Neural cell (in vitro differentiated cells): ENCODE results near the gene AK4. TPM values are rescaled to one million over a fixed set of nuclear protein-coding genes. Genes with fewer than 3 reads are reported as not detected.

ENCODE experiments used
- H2AFZ ChIP-seq: fragments of 200-600, 300-800 bp; sonication (generic), shearing (Covaris generic); 2 replicates; pipeline ENCODE4 v1.6.0; 2014; ENCODE audit warnings: low read depth, mild to moderate bottlenecking, antibody characterized with exemption, low read length, moderate library complexity
- H3F3A ChIP-seq: fragments of 200-600 bp; shearing (Covaris generic); 2 replicates; pipeline ENCODE4 v1.6.1; 2016; ENCODE audit warnings: mild to moderate bottlenecking, moderate library complexity, mixed read lengths, antibody characterized with exemption, low read length; ENCODE audit not compliant: insufficient read depth, poor library complexity, severe bottlenecking
- H3K27ac ChIP-seq: fragments of 200-600, 300-800 bp; sonication (generic), shearing (Covaris generic); 2 replicates; pipeline ENCODE4 v1.5.1; 2014; ENCODE audit warnings: mild to moderate bottlenecking, low read length, moderate library complexity
- H3K27me3 ChIP-seq: fragments of 300-800, 200-600 bp; sonication (generic), shearing (Covaris generic); 2 replicates; pipeline ENCODE4 v1.6.0; 2014; ENCODE audit warnings: mild to moderate bottlenecking, low read depth, low read length, moderate library complexity; ENCODE audit not compliant: insufficient read depth
- H3K36me3 ChIP-seq: fragments of 300-800, 200-600 bp; sonication (generic), shearing (Covaris generic); 2 replicates; pipeline ENCODE4 v1.5.1; 2014; ENCODE audit warnings: mild to moderate bottlenecking, antibody characterized with exemption, low read length, moderate library complexity; ENCODE audit not compliant: insufficient read depth
- H3K4me2 ChIP-seq: fragments of 300-800, 200-600 bp; sonication (generic), shearing (Covaris generic); 2 replicates; pipeline ENCODE4 v1.6.0; 2014; ENCODE audit warnings: mild to moderate bottlenecking, low read length
- H3K4me3 ChIP-seq: fragments of 300-800, 200-600 bp; sonication (generic), shearing (Covaris generic); 2 replicates; pipeline ENCODE4 v1.5.1; 2014; ENCODE audit warnings: mild to moderate bottlenecking, low read length, moderate library complexity
- H3K79me2 ChIP-seq: fragments of 200-600 bp; shearing (Covaris generic); replicated peaks from 2 replicates; pipeline ENCODE4 v1.6.0; 2014; ENCODE audit warnings: mild to moderate bottlenecking, low read length, moderate library complexity; ENCODE audit not compliant: insufficient read depth
- H3K9ac ChIP-seq: fragments of 300-800, 200-600 bp; sonication (generic), shearing (Covaris generic); 2 replicates; pipeline ENCODE4 v1.6.1; 2016; ENCODE audit warnings: mild to moderate bottlenecking, low read length, mixed read lengths
- H3K9me2 ChIP-seq: fragments of 200-600 bp; shearing (Covaris generic); 2 replicates; pipeline ENCODE4 v1.6.1; 2016; ENCODE audit warnings: mild to moderate bottlenecking, low read length, mixed read lengths; ENCODE audit not compliant: insufficient read depth
- H3K9me3 ChIP-seq: fragments of 200-600, 300-800 bp; sonication (generic), shearing (Covaris generic); 2 replicates; pipeline ENCODE4 v1.6.1; 2016; ENCODE audit warnings: mild to moderate bottlenecking, mixed run types, low read length, moderate library complexity, mixed read lengths
- H4K20me1 ChIP-seq: fragments of 200-600 bp; shearing (Covaris generic); 2 replicates; pipeline ENCODE4 v1.6.1; 2016; ENCODE audit warnings: mild to moderate bottlenecking, mixed run types; ENCODE audit not compliant: insufficient read depth
- CTCF ChIP-seq: fragments of 450-650 bp; IDR thresholded peaks from 2 replicates; pipeline ENCODE4 v1.5.1; 2014; ENCODE audit warnings: antibody characterized with exemption, mild to moderate bottlenecking, moderate library complexity; ENCODE audit not compliant: poor library complexity, severe bottlenecking
- EP300 ChIP-seq: fragments of 450-650 bp; conservative IDR thresholded peaks from 2 replicates; pipeline ENCODE4 v1.6.1; 2014; ENCODE audit warnings: antibody characterized with exemption, mild to moderate bottlenecking, moderate library complexity; ENCODE audit not compliant: poor library complexity, severe bottlenecking
- EZH2 ChIP-seq: fragments of 200-600, 300-800 bp; shearing (Covaris generic), sonication (generic); IDR thresholded peaks from 2 replicates; pipeline ENCODE4 v1.6.1; 2014; ENCODE audit warnings: antibody characterized with exemption, low read length, borderline replicate concordance, mild to moderate bottlenecking; ENCODE audit not compliant: insufficient read depth, poor library complexity, severe bottlenecking
- MXI1 ChIP-seq: fragments of 450-650 bp; conservative IDR thresholded peaks from 2 replicates; pipeline ENCODE4 v1.6.1; 2014; ENCODE audit warnings: antibody characterized with exemption, mild to moderate bottlenecking; ENCODE audit not compliant: poor library complexity, severe bottlenecking
- POLR2AphosphoS5 ChIP-seq: IDR thresholded peaks from 2 replicates; pipeline ENCODE4 v1.6.1; 2012
- RAD21 ChIP-seq: fragments of 450-650 bp; conservative IDR thresholded peaks from 2 replicates; pipeline ENCODE4 v1.6.1; 2014; ENCODE audit warnings: antibody characterized with exemption, mild to moderate bottlenecking, moderate library complexity
- REST ChIP-seq: IDR thresholded peaks from 2 replicates; pipeline ENCODE4 v1.6.1; 2012; ENCODE audit warnings: borderline replicate concordance
- SMC3 ChIP-seq: fragments of 450-650 bp; conservative IDR thresholded peaks from 2 replicates; pipeline ENCODE4 v1.6.1; 2014; ENCODE audit warnings: antibody characterized with exemption, mild to moderate bottlenecking, moderate library complexity; ENCODE audit not compliant: poor library complexity
- TAF1 ChIP-seq: IDR thresholded peaks from 2 replicates; pipeline ENCODE4 v1.6.1; 2012; ENCODE audit warnings: low read depth
- polyA plus RNA-seq: library from polyadenylated mRNA; depleted of rRNA; stranded (reverse); fragments of >200 nt; gene quantifications from 2 replicates; pipeline ENCODE4 v1.2.3, GENCODE V29; 2014

The AK4 gene
- polyA plus RNA-seq, 1 donor from 2014 or later = 1.9 TPM

GRCh38 chr1:65255035-65255655 lies 107.1 kb downstream of the AK4 start:
- Histone ChIP-seq H2AFZ (peak overlapping the region; percentile 29), H3K27ac (peak overlapping the region; percentile 42), H3K9me2 (no peaks in the 10 kb centered on the region), H3K27me3 (no peaks in the 10 kb centered on the region), H3K36me3 (no peaks in the 10 kb centered on the region), H3K4me2 (peak overlapping the region; percentile 76), H4K20me1 (no peaks in the 10 kb centered on the region), H3F3A (peaks cover 6% of the 10 kb centered on the region), H3K9me3 (no peaks in the 10 kb centered on the region), H3K79me2 (peaks cover 19% of the 10 kb centered on the region), H3K9ac (peak overlapping the region; percentile 76), H3K4me3 (peak overlapping the region; percentile 88)
- TF ChIP-seq CTCF (no peak), POLR2AphosphoS5 (peak; percentile 8)

GRCh38 chr1:65255656-65256050 lies 107.7 kb downstream of the AK4 start:
- Histone ChIP-seq H3K9ac (peak overlapping the region; percentile 76), H3K36me3 (no peaks in the 10 kb centered on the region), H3K4me3 (peak overlapping the region; percentile 88), H3F3A (peaks cover 6% of the 10 kb centered on the region), H3K27ac (peak overlapping the region; percentile 42), H3K4me2 (peak overlapping the region; percentile 76), H3K79me2 (peaks cover 19% of the 10 kb centered on the region), H2AFZ (no peak overlapping the region), H3K27me3 (no peaks in the 10 kb centered on the region), H4K20me1 (no peaks in the 10 kb centered on the region), H3K9me3 (no peaks in the 10 kb centered on the region), H3K9me2 (no peaks in the 10 kb centered on the region)
- TF ChIP-seq RAD21 (no peak), EZH2 (no peak), SMC3 (no peak), EP300 (no peak), CTCF (no peak), MXI1 (no peak), REST (peak; percentile 25), TAF1 (no peak), POLR2AphosphoS5 (no peak)
